ENCODE data around the gene HSF4.

HSF4 gene

DNA sequence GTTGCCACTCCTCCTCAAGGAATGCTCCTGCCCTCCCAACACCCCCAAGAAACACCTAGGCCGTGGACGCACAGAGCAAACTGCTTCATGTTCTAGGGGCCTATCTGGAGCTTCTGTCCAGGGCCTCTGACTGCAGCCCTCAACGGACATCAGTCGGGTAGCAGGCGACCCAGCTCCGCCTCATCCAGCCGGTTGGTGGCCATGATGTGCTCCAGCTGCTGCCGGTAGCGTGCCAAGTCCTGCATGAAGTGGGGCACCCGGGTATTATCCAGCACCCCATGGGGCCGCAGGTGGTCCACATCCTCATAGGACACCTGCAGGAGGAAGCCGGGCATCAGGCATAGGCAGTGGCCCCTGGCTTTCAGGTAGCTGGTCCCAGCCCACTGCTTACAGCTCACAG, 12.1 kb downstream of the HSF4 start:
- Histone ChIP-seq H3K27me3 (replicated peaks; ENCODE audit: control insufficient read depth, insufficient read depth, low read length, poor library complexity, severe bottlenecking) (no peaks in the 10 kb centered on the region), H3K9me3 (ENCODE audit: control insufficient read depth, low read length) (no peaks in the 10 kb centered on the region), H3K4me3 (ENCODE audit: insufficient read depth, low read depth, low read length, poor library complexity, severe bottlenecking) (no peak overlapping the region), H3K36me3 (ENCODE audit: control insufficient read depth, insufficient read depth, low read length) (no peaks in the 10 kb centered on the region), H3K4me1 (ENCODE audit: control insufficient read depth, insufficient read depth, low read length, poor library complexity, severe bottlenecking) (peaks cover 26% of the 10 kb centered on the region), H3K27ac (ENCODE audit: insufficient read depth, low read length, poor library complexity, severe bottlenecking) (no peak overlapping the region)
- no peak for DNase-seq

DNA sequence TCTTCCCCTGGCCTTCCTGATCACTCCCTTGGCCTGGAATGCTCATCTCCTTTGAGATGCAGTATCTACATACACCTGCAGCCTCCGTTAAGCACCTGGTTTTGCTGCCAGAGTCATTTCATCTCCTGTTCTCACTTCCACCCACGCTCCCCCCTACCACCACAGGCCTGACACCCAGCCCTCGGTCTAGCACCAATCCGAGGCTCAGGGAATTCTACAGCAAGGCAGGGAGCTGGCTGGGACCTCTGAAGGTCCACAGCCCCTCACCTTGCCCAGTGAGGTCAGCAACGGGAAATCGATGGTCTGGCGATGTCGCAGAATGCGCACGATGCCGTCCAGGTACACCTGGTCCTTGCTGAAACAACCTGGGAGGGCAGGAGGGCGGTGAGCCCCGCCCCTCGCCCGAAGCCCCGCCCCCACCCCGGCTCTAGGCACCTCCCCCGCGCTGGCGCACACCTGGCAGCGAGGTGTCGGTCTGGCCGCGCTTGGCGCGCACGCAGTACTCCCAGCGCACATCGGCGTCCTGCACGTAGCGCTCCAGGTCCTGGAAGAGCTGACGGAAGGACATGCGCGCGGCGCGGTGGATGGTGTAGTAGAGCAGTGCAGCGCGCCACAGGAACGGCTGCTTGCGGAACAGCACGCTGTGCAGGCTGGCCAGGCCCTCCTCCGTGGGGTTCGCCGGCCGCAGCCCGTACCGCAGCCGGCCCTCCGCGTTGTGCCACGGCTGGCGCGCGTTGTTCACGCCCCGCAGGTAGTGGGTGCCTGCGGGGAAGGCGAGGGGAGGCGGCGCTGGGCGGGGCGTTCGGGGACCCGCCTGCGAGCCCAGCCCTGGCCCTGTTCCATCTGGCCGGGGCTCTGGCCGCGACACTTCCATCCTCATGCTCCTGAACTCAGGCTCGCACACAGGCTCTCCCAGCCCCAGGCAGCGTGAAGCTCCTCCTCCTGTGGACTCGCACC, 13.5 kb downstream of the HSF4 start:
- Histone ChIP-seq H3K36me3 (ENCODE audit: control insufficient read depth, insufficient read depth, low read length) (no peaks in the 10 kb centered on the region), H3K27me3 (replicated peaks; ENCODE audit: control insufficient read depth, insufficient read depth, low read length, poor library complexity, severe bottlenecking) (no peaks in the 10 kb centered on the region), H3K4me1 (ENCODE audit: control insufficient read depth, insufficient read depth, low read length, poor library complexity, severe bottlenecking) (peaks cover 26% of the 10 kb centered on the region), H3K27ac (ENCODE audit: insufficient read depth, low read length, poor library complexity, severe bottlenecking) (no peak overlapping the region), H3K4me3 (ENCODE audit: insufficient read depth, low read depth, low read length, poor library complexity, severe bottlenecking) (peak overlapping the region; percentile 42), H3K9me3 (ENCODE audit: control insufficient read depth, low read length) (no peaks in the 10 kb centered on the region)
- DNase-seq, result peak; percentile 53 to 59 (median 59)

DNA sequence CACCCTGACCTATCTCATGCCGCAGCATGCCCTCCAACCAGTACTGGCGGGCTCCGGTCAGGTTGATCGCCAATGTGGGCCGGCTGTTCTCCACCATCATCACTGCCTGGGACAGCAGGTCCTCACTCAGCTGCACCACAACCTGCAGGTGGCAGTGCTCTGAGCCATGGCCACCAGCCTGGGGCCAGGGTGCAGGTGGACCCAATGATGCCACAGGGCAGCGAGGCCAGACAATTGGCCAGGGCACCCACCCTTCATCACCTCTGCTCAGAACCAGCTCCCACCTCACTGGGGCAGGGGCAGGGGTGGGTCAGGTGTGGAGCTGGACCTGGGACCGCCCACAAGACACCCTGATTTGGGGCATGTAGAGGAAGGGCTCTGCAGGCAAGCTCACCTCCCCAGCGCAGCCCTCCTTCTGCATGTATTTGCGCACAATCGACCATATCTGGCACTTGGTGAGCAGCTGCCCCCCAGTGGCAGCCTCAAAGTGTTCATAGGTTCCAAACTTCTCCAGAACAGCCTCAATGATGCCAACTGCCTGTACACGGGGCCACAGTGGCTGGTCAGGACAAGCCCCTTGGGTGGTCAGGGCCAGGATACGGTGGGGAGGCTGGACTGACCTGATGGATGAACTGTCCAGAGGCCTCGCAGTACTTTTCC, 15.0 kb downstream of the HSF4 start:
- Histone ChIP-seq H3K36me3 (ENCODE audit: control insufficient read depth, insufficient read depth, low read length) (no peaks in the 10 kb centered on the region), H3K9me3 (ENCODE audit: control insufficient read depth, low read length) (no peaks in the 10 kb centered on the region), H3K4me1 (ENCODE audit: control insufficient read depth, insufficient read depth, low read length, poor library complexity, severe bottlenecking) (peaks cover 15% of the 10 kb centered on the region)

DNA sequence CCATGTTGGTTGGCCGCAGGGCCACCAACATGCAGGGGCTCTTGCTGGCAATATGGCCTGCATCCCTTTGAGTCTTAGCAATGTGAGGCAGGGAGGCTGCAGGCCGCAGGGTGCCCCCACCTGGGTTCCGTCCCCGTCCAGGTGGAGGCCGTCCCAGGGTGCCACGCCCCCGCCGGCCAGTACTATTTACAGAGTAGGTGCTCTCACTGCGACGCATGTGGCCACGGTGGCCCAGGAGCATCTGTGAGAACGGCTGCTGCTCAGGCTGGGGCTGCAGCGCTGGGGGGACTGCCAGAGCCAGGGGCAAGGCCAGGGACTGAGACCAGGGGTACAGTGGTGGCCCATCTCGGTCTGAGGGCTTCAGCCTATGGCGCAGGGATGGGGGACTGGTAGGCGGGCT, 15.6 kb downstream of the HSF4 start:
- Histone ChIP-seq H3K27me3 (replicated peaks; ENCODE audit: control insufficient read depth, insufficient read depth, low read length, poor library complexity, severe bottlenecking) (no peaks in the 10 kb centered on the region), H3K9me3 (ENCODE audit: control insufficient read depth, low read length) (no peaks in the 10 kb centered on the region), H3K27ac (ENCODE audit: insufficient read depth, low read length, poor library complexity, severe bottlenecking) (no peak overlapping the region), H3K36me3 (ENCODE audit: control insufficient read depth, insufficient read depth, low read length) (no peaks in the 10 kb centered on the region), H3K4me1 (ENCODE audit: control insufficient read depth, insufficient read depth, low read length, poor library complexity, severe bottlenecking) (peaks cover 18% of the 10 kb centered on the region), H3K4me3 (ENCODE audit: insufficient read depth, low read depth, low read length, poor library complexity, severe bottlenecking) (no peak overlapping the region)
- no peak for DNase-seq

More for the DNA sequence above, 15.0 kb downstream of the HSF4 start:
- H3K27me3 ChIP-seq (replicated peaks; ENCODE audit: control insufficient read depth, insufficient read depth, low read length, poor library complexity, severe bottlenecking), result no peaks in the 10 kb centered on the region
- H3K4me3 ChIP-seq (ENCODE audit: insufficient read depth, low read depth, low read length, poor library complexity, severe bottlenecking), result no peak overlapping the region
- DNase-seq, result no peak
- H3K27ac ChIP-seq (ENCODE audit: insufficient read depth, low read length, poor library complexity, severe bottlenecking), result no peak overlapping the region

DNA sequence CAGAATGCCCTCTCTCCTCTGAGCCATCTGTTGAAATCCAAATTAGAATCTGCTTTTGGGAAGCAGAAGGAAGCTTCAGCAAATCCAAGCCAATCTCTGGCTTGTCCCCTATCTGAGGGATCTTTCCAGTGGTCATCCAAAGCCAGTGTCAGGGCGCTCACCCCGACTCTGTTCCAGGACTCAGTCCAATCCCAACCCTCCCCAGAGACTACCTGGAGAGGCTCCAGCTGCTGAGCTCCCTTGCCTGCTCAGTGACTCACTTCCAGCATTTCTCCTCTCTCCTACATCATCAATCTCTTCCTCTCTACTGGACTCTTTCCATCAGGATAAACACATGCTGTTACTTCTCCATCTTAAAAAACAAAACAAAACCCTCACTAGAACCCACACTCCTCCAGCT, 16.8 kb downstream of the HSF4 start:
- Histone ChIP-seq H3K9me3 (ENCODE audit: control insufficient read depth, low read length) (no peaks in the 10 kb centered on the region), H3K4me1 (ENCODE audit: control insufficient read depth, insufficient read depth, low read length, poor library complexity, severe bottlenecking) (peaks cover 22% of the 10 kb centered on the region), H3K27ac (ENCODE audit: insufficient read depth, low read length, poor library complexity, severe bottlenecking) (no peak overlapping the region), H3K36me3 (ENCODE audit: control insufficient read depth, insufficient read depth, low read length) (no peaks in the 10 kb centered on the region), H3K27me3 (replicated peaks; ENCODE audit: control insufficient read depth, insufficient read depth, low read length, poor library complexity, severe bottlenecking) (no peaks in the 10 kb centered on the region), H3K4me3 (ENCODE audit: insufficient read depth, low read depth, low read length, poor library complexity, severe bottlenecking) (no peak overlapping the region)
- no peak for DNase-seq

DNA sequence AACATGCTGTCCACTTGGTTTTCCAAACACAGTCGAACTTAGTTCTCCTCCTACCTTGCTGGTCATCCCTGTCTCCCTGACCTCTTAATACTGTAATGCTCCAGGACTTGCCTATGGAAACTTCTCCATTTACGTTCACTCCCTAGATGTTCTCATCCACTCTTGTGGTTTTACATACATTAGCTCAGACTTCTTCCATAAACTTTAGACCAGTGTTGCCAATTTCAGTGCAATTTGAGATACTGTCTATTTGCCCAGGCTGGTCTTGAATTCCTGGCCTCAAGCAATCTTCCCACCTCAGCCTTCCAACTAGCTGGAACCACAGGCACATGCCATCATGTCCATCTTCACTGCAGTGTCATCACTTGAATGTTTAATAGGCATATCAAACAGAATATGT, 17.7 kb downstream of the HSF4 start:
- Histone ChIP-seq H3K36me3 (ENCODE audit: control insufficient read depth, insufficient read depth, low read length) (no peaks in the 10 kb centered on the region), H3K4me1 (ENCODE audit: control insufficient read depth, insufficient read depth, low read length, poor library complexity, severe bottlenecking) (peaks cover 22% of the 10 kb centered on the region), H3K27ac (ENCODE audit: insufficient read depth, low read length, poor library complexity, severe bottlenecking) (no peak overlapping the region), H3K27me3 (replicated peaks; ENCODE audit: control insufficient read depth, insufficient read depth, low read length, poor library complexity, severe bottlenecking) (no peaks in the 10 kb centered on the region), H3K9me3 (ENCODE audit: control insufficient read depth, low read length) (no peaks in the 10 kb centered on the region), H3K4me3 (ENCODE audit: insufficient read depth, low read depth, low read length, poor library complexity, severe bottlenecking) (no peak overlapping the region)
- DNase-seq, result no peak

DNA sequence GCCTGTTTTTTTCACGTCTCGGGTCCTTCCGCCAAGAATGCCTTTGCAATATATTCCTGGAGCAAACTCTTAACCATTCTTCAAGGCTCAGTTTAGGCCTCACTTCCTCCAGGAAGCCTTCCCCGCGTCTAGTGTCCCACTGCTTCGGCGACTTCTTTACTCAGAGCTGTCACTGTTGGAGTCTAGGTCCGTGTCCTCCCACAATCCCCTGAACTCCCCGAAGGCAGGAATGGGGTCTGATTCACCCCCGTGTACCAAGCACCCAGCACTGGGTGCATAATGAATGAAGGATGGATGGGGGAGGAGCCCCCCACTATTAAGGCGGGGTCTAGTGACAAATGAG, 18.7 kb downstream of the HSF4 start:
- Histone ChIP-seq H3K27ac (ENCODE audit: insufficient read depth, low read length, poor library complexity, severe bottlenecking) (peak overlapping the region; percentile 95), H3K36me3 (ENCODE audit: control insufficient read depth, insufficient read depth, low read length) (no peaks in the 10 kb centered on the region), H3K4me1 (ENCODE audit: control insufficient read depth, insufficient read depth, low read length, poor library complexity, severe bottlenecking) (peaks cover 17% of the 10 kb centered on the region), H3K9me3 (ENCODE audit: control insufficient read depth, low read length) (no peaks in the 10 kb centered on the region), H3K4me3 (ENCODE audit: insufficient read depth, low read depth, low read length, poor library complexity, severe bottlenecking) (peak overlapping the region; percentile 95), H3K27me3 (replicated peaks; ENCODE audit: control insufficient read depth, insufficient read depth, low read length, poor library complexity, severe bottlenecking) (no peaks in the 10 kb centered on the region)
- no peak for DNase-seq

DNA sequence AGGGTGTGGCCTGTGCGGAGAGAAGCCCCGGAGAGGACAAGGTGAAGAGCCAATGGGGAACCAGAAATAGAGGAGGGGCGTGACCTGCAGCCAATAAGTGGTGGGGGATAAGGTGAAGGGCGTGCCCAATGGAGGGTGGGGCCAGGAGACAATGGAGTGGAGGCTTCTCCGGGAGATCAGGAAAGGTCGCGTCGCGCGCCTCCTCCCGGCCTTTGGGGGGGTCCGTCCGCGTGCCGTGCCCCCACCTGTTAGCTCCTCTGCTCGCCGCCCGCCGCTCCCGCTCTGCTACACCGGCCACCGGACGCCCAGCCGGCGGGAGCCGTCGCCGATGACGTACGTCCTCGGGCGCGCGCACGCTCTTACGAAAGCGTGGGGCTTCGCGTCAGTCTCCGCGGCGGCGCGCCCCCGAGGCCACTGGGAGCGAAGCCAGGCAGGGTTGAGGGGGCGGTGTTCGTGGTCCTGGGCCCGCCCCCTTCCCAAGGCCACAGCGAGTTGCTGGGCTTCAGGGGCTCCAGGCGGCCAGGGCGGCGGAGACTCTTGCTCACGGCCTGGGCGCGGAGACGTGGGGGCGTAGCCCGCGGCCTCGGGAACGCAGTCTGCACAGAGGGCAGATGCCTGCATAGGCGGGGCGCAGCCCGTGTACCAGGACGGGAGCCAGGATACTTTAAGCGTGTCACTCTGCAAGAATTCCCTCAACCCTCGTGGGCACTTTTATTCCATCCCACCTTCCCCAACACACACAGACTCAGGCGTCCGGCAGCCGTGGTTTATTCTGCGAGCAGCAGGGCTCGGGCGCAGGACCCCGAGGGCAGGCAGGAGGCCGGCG, 19.3 kb downstream of the HSF4 start, which contains the start of gene MATCAP1:
TSS of gene MATCAP1 (minus strand) at position 337 of the 826 bp plus-strand sequence. CDS start 3,353 bp downstream, outside the sequence.
- Histone ChIP-seq H3K4me1 (ENCODE audit: control insufficient read depth, insufficient read depth, low read length, poor library complexity, severe bottlenecking) (peaks cover 16% of the 10 kb centered on the region), H3K4me3 (ENCODE audit: insufficient read depth, low read depth, low read length, poor library complexity, severe bottlenecking) (peak within 1 kb of the TSS; percentile 95), H3K36me3 (ENCODE audit: control insufficient read depth, insufficient read depth, low read length) (no peaks in the 10 kb centered on the region), H3K27me3 (replicated peaks; ENCODE audit: control insufficient read depth, insufficient read depth, low read length, poor library complexity, severe bottlenecking) (no peaks in the 10 kb centered on the region), H3K27ac (ENCODE audit: insufficient read depth, low read length, poor library complexity, severe bottlenecking) (peak within 1 kb of the TSS; percentile 95), H3K9me3 (ENCODE audit: control insufficient read depth, low read length) (no peaks in the 10 kb centered on the region)
- DNase-seq, result peak; percentile 87 to 91 (median 91)

DNA sequence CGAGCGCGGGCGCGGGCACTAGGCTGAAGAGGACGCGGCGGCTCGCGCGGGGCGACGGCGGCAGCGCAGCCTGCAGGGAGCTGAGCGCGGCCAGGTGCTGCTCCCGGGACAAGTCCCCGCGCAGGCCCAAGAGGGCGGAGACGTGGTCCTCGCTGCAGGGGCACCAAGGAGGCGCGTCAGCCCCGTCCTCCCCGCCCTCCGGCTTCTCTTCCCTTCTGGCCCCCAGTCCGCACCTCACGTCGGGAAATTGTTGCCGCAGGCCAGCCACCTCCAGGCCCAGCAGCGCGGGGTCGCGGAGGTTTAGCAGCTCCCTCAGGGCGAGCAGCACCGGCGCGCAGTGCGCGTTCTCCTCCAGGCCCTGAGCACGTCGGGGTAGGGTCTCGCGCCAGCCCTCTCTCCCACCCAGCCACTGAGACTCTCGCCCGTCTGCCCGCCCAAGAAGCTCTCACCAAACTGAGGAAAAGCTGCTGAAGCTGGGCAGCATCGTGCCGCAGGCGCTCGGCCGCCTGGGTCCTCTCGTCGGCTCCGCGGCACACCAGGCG, 20.0 kb downstream of the HSF4 start:
- H3K27ac ChIP-seq (ENCODE audit: insufficient read depth, low read length, poor library complexity, severe bottlenecking), result peak overlapping the region; percentile 95

More for the DNA sequence above, 20.0 kb downstream of the HSF4 start:
- Histone ChIP-seq H3K36me3 (ENCODE audit: control insufficient read depth, insufficient read depth, low read length) (no peaks in the 10 kb centered on the region), H3K4me3 (ENCODE audit: insufficient read depth, low read depth, low read length, poor library complexity, severe bottlenecking) (peak overlapping the region; percentile 95), H3K27me3 (replicated peaks; ENCODE audit: control insufficient read depth, insufficient read depth, low read length, poor library complexity, severe bottlenecking) (no peaks in the 10 kb centered on the region), H3K9me3 (ENCODE audit: control insufficient read depth, low read length) (no peaks in the 10 kb centered on the region), H3K4me1 (ENCODE audit: control insufficient read depth, insufficient read depth, low read length, poor library complexity, severe bottlenecking) (peaks cover 16% of the 10 kb centered on the region)
- DNase-seq, result no peak

Measured in effector memory CD4-positive, alpha-beta T cell (primary cell).